ENCODE data around the gene CAMK2D.

The CAMK2D gene

DNA sequence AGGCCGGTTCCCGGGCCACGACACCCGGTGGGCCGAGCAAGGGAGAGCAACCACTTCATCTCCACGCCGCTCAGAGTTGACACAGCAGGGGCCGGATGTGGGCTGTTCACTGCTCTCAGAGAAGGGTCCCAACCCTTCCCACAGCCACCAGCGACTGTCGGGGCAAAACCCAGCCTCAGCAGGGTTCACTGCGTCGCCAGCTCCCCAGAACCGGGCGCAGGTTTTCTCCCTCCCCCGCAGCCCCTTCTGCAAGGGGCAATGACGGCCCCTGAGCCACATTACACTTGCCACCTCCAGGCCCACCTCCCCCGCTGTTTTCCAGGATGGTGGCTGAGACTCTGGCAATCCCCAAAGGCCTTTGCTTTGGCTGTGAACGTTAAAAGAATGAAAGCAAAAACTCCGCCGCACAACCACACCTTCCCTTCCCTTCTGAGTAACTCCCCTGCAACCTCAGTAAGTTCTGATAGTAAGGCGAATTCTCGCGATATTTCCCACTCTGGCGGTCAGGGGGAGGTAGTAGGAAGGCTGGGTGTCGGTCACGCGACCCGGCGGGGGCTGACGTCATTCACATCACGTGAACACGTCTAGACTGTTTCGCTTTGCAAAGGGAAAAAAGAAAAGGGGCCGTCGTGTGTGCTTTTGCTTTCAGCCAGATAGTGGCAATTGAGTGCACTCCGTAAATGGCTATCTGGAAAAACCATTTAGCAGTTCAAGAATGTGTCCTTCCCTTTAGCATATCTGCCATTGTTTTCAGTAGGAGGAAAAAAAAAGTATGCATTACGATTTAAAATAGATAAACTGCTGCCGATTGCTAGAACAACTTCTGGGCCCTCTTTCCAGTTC, 869 bp upstream of the CAMK2D start:
- DNase-seq, result peak; percentile 99

DNA sequence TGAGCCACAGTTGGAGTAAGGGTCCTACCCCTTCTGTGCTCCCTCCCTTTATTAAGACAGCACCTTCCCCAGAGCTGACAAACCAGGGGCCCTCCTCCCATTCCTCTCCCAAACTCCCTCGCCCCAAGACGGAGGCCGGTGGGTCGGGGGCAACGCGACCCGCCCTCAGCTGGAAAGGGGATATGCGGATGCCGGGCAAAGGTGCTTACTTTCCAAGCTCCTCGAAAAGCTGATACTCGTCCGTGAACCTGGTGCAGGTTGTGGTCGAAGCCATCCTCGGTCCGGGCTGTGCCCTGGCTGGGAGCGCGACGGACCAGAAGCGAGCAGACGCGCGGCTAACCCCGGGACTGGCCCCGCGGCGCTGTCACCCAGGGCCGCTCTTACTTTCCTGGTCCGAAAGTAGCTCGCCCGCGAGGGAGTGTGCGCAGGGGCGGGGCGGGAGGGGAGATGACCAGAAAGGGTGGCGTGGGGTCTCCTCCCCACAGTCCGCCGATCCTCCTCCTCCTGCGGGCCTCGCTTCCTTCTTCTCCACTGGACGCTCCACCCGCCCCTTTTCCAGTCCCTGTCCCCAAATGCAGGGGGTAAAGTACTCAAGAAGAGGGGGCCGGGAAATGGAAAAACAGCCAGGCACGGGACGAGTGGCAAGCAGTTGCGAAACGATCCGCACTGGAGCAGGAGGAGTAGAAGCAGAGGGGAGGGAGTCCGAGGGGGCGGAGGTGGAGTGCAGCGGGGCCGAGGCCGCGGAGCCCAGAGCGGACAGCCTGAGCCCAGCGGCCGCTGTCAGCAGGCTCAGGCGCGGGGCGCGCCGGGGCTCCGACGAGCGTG, 531 bp downstream of the CAMK2D start:
- peak; percentile 44 for DNase-seq

DNA sequence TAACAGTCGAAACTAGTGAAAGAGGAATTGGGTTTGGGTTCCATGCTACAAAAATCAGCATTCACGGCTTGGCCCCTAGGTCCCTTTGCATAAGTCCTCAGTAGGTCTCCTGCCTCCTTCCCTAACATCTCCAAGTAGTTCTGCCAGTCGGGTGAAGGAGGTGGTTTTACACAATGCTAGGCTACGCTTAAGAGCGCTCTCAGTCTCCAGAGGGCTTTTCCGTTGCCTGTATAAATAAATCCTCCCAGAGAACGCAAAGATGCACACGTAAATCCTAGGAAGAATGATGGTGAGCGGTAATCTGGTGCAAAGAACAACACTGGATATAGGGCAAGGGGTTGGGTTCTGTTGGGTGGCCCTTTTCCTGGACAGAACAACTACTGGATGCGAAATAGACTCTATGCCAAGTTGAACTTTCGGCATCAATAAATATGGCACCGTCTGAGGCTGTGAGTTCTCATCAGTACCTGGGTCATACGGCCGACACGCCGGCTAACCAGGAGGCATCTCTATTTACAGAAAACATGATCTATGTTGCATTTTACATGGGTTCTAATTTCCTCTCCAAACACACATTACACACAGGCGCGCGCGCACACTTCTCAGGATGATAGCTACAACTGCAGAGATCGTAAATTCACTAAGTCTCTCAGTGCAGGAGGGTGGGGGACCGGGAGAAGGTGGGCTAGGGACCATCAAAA, 1.3 kb downstream of the CAMK2D start:
- DNase-seq, result peak; percentile 34

DNA sequence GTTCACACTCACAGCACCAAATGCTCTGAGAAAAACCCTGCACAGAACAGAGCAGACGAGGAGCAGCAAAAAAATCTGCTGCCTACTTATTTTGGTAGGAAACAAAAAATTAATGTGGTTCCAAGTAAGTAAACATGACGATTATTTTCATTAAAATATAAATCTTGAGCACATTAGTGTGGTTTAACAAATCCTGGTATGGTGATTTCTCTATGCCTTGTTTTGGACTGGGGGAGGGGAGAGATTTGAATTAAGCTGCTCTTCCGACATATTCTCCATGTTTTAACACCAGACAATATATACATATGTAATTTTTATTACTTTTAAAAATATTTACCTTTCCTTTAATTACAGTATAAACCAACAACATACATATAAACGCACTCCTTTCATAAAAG, 1.8 kb downstream of the CAMK2D start:
- DNase-seq, result no peak

DNA sequence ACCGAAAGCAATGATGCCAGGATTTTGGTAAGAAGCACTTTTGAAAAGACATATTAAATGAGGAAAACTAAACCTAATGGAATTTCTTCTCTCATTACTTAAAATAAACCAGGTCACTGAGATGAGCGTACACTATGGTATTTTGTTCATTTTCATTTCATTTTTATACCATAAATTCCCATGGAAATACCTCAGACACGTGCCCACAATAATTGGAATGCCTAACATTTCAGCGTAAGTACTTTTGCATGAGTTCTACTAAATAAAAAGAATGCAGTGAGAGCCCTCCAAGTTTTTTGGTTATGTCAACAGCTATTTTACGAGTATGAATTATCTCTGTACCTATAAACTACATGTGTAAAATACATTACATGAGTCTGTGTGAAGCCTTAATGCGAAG, 3.2 kb downstream of the CAMK2D start:
- no peak for DNase-seq

DNA sequence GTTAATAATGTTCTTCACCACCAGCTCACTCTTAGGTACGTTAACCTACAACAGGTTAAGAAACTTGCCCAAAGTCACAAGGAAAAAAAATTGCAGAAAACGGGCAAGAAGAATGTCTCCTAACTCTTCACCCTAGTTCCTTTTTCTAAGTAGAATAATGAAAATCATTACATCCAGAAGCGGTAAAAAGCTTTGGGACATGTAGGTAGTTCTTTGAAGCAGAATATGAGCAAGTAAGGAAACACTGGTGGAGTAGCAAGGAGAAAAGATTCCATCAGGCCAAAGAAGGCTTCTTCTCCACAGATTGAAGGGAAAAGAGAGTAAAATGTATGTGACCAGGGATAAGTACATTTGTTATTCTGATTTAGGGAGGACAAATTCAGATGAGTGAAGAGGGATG, 4.1 kb downstream of the CAMK2D start:
- DNase-seq, result no peak

DNA sequence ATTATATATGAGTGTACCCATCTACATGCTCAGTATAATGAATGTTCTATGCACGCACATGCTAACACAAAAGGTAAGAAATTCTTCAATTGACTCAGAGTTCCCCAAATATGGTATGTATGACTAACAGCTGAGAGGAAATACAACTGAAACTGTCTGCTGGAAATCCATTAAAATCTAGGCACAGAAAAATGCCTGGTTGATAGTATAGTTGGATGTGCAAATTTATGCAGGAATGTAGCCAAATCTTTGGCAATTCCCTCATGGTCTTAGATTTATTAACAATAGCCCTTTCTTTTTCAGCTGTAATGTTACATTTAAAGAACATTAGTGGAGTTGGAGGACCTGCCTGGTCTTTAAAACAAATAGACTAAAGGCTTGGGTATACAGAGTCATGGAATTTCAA, 5.5 kb downstream of the CAMK2D start:
- no peak for DNase-seq

DNA sequence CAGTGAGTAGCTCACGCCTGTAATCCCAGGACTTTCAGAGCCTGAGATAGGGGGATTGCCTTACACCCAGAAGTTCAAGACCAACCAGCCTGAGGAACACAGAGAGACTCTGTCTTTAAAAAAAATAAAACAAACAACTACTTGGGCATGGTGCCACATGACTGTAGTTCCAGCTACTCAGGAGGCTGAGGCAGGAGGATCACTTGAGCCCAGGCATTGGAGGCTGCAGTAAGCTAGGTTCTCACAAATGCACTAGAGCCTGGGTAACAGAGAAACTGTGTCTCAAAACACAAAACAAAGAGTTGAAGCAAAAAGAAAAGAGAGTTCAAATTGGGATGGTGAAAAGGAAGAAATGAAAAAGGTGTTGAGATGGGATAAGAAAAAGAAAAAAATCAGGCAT, 10.8 kb downstream of the CAMK2D start:
- DNase-seq, result no peak

DNA sequence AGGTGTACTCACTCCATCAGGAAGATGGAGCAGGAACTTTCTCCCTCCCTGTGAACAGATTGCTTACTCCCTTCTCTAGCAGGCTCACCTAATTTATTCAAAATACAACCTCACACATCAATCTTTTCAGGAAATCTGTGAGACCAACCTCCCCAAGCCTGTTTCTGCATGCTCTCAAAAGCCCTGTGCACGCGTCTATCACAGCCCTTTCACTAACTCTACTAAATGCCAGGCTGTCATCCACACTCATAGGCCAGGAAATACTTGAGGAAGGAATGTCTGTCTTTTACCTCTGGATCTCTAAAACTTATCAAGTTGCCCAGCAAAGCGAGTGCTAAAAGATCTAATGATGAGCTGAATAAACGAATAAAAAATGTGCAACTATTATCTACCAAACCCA, 11.2 kb downstream of the CAMK2D start:
- no peak for DNase-seq

DNA sequence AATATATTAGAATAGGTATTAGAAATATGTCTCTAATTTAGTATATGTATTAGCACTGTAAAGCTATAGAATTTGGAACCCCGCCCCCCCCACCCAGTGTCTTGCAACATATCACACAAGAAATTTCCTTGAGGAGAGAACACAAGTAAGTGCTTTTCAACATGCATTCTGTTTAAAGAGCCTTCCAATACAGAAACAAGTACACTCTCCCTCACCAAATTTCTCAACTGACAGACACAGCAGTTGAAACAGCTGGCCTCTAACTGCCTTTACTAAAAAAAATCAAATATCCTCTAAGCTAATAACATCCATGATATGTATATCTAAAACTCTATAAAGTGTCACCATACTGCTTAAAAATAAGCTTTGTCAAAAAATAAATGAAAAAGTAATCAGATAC, 12.4 kb downstream of the CAMK2D start:
- no peak for DNase-seq

DNA sequence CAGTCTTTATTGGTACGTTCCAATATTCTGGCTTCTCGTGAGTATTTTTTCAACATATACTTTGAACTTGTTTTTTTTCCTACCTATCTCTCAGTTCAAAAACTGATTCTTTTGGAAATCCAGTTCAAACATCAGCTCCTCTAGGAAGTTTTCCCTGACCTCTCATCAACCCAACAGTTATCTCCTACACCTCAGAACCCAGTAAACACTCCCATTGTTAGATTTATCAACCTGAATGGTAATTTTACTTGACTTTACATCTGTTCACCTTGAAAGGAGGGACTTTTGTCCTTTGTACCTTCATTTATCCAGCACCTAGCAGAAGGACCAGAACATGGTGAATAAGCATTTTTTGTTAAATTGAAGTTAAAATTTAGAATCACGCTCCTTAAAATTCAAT, 13.6 kb downstream of the CAMK2D start:
- no peak for DNase-seq

DNA sequence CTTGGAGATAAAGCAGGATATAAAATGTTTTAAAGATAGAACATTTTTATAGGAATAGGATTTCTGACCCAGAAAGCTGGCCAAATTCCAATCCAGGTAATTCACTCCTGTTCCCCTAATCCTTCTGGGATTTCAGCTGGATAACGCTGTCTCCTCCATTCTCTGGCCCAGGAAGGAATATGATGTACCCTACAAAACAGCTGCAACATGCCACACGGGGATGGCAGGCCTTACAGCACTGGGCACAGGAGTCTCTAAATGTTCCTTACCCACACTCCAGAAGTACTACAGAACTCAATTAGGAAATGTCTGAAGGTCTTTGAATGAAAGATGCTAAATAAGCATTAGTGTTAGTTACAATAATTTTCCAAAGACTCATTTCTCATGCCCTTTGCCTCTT, 15.8 kb downstream of the CAMK2D start:
- DNase-seq, result no peak

DNA sequence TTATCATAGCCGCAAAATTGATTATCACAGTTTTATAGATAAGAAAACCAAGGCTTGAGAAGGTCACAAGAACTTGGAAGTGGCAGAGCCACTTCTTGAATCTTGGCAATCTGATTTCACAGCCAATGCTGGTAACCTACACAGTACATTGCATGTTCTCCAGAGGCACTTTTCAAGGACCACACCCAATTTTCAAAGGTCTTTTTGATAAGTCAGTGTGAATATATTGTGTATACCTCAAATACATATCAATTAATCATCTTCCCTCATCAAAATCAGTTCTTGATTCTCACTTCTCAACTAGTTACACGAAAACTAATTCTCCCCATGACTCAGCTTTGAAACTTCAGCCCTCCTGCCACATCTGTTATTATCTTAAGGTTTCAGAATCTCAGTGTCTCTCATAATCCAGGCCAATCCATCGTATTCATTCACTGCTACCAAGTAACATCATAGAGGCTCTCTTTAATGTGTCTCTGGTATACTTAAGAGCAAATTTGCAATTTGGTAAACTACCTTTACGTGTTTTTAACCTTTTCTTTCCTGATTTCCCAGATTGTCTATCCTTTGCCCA, 16.8 kb downstream of the CAMK2D start:
- DNase-seq, result no peak

DNA sequence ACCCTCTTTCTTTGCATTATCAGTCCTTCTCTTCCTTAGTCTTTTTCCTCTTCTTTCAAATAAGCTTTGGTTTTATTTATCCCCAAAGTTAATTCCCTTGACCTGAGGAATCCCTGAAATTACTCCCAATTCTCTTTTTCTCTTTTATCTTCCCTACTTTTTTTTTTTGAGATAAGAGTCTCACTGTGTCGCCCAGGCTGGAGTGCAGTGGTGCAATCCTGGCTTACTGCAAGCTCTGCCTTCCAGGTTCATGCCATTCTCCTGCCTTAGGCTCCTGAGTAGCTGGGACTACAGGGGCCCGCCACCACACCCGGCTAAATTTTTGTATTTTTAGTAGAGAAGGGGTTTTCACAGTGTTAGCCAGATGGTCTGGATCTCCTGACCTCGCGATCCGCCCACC, 17.8 kb downstream of the CAMK2D start:
- no peak for DNase-seq

DNA sequence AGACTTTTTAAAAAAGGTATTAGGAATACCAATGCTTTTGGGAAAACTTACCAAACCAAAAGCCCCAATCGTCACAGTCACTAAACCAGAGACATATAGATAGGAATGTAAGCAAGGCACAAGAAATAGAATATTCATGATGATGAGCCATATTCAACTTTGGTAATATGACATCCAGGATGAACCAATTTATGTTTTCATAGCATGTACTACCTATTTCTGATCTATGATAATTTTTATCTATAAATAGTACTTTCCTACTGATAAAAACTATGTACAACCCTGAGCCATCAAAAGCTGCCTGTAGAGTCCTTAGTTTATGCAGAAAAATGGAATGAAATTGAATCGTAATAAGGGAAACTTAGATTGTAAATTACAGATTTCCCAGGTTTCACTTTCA, 18.9 kb downstream of the CAMK2D start:
- DNase-seq, result no peak

DNA sequence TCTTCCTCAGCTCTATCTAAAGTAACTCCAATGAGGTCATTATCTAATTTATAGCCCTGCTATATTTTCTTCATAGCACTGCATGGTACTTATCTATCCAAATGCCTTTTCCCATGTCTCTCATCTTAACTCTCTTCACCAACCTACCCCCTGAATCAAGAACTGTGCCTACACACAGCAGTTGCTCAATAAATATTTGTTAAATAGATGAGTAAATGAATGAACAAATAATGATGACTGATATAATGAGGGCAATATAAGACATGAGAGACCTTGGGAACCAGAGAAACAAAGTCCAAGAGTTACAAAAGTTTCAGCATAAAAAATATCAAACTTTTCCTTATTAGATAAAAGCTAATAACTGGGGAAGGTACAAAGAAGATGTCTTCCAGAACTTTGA, 19.6 kb downstream of the CAMK2D start:
- no peak for DNase-seq

DNA sequence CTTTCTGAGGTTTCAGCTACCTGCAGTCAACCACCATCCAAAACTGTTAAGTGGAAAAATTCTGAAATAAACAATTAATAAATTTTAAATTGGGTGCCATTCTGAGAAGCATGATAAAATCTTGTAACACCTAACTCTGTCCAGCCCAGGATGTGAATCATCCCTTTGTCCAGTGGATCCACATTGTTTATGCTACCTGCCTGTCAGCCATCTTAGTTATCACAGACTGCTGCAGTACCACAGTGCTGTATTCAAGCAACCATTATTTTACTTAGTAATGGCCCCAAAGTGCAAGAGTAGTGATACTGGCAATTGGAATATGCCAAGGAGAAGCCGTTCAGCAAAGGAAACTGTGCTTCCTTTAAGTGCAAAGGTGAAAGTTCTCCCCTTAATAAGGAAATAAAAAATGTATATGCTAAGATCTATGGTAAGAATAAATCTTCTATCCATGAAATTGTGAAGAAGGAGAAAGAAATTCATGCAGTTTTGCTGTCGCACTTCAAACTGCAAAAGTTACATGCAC, 20.6 kb downstream of the CAMK2D start:
- no peak for DNase-seq

DNA sequence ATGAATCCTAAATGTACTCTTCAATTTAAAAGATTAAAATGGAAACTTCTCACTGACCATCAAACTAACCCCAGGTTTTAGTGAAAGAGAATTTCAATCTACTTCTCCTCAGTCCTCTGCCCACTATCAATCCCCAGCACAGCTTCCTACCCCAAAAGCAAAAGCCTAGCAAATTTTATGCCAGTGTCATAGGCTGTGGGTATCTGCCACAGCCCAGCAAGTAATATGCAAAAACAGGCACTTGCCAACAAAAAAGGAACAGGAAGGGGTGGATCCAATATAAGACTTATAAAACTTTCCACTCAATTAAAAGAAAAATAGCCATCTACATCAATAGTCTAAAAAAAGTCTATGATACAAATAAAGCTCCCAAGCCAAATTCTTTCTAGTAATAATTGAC, 22.3 kb downstream of the CAMK2D start:
- no peak for DNase-seq

DNA sequence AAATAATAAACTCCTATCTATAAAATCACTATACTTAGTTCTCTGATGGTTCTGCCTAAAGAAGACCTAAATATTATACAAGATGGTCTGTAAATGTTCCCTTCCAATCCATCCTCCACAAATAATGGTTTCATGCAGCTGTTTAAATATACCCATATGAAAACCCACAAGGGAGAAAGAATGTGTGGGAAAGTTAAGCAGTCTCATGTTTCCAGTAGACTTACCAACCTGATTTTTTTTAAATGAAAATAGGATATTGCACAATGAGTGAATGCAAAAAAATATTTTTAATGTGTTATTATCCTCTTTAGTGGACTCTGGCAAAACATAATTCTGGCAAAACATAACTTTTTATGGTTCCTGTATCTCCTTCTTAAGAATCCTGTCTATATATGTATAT, 23.3 kb downstream of the CAMK2D start:
- DNase-seq, result no peak

DNA sequence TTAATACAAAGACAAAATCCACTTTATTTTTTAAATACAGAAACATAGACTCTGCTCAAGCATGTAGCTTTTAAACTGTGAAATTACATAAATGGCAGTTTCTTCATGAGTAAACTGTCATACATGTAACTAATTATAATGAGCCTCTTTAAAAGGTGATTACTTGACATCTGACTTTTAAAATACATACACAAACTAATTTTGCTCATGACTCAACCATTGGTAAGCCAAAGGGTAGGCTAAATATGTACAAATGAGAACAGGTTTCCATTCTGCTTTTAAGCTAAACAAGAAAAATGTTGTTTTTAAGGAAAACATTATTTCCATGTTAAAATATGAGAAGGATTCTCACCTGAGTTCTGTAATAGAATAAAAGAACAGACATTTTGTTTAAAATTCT, 27.9 kb downstream of the CAMK2D start:
- no peak for DNase-seq

DNA sequence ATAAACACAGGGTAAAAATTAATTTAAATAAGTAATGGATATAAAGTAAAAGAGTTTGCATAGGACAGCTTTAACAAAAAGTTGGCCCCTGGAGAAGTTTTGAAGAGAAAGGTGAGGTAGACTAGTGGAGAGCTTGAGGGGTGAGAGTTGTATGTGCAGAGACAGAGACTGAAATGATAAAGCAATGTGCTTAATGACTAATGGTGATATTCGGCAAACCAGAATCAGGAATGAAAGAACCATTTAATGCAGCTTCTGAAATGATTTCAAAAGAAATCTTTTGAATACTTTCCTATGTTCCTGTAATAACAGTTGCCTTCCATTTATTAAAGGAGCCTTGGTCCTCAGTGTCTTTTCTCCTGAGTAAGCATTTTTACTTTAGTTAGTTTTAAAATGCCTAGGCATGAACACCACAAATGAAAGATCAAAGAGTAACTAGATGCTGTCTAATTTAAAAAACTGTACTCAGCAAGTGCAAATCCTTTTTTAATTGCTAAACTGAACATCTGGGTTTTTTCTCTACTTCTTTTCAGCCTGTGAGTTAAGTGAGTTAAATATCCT, 28.5 kb downstream of the CAMK2D start:
- no peak for DNase-seq

DNA sequence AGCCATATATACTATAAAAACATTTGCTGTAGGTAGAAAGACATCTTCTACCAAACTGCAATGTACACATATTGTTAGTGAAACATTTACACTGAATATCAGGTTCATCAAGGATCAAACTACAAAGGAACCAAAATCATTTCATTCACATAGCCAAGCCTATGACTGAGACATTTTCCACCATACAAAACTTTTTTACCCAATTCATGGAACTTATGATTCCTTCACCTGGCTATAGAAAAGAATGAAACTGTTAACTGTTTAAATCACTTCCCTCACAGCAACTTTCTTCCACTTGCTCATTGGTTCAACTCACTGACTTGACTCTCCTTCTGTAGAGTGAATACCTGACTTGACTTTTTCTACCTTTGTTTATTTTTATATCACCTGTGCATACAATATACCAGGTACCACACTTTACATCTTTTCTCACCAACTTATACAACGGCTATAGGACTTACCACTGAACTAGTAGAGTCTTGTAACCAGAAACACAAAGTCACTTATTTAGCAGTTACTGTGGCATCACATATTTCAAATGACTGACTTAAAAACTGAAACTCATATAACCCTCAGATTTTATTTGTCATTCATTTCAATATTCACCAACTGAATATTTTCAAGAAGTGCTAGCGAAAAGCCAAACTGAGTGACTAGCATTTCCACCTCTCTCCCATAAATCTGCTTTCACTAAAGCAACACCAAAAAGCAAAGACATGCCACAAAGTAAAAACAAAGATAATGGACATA, 30.9 kb downstream of the CAMK2D start:
- no peak for DNase-seq

Data from CD4-positive, alpha-beta T cell treated with Interleukin-12 subunit alpha and Interleukin-12 subunit beta, for 1 hour (primary cell).